AG04450 (cell line): ENCODE measurements around the gene ADAMTS3. TPM values are rescaled to one million over a fixed set of nuclear protein-coding genes. Genes with fewer than 3 reads are reported as not detected.

Source experiments
- CTCF ChIA-PET: fragments of 300-600, 350-600 bp; formaldehyde crosslinking; extraction: SDS; loops from one replicate; lab custom pipeline; 2022; ENCODE audit warnings: antibody characterized with exemption, inconsistent platforms; lab: Charles Lee
- POLR2A ChIA-PET: fragments of 350-600 bp; formaldehyde crosslinking; extraction: SDS; loops from one replicate; lab custom pipeline; 2021; ENCODE audit warnings: antibody characterized with exemption, inconsistent platforms; lab: Yijun Ruan, JAX
- DNase-seq: peaks from one replicate; pipeline ENCODE4 v3.0.0-alpha.2; 2011; ENCODE audit warnings: low read depth, low spot score
- H3K27ac ChIP-seq: one replicate; pipeline ENCODE4 v1.5.1; 2012; ENCODE audit warnings: low read depth, low read length, control low read depth
- H3K27me3 ChIP-seq: one replicate; pipeline ENCODE4 v1.6.0; 2012; ENCODE audit warnings: low read length; ENCODE audit not compliant: control insufficient read depth, insufficient read depth
- H3K4me3 ChIP-seq: 2 replicates; pipeline ENCODE4 v1.5.1; 2011; ENCODE audit warnings: mild to moderate bottlenecking, low read depth, low read length, control low read depth
- H3K9me3 ChIP-seq: 2 replicates; pipeline ENCODE4 v1.5.1; 2012; ENCODE audit warnings: low read length; ENCODE audit not compliant: control insufficient read depth, insufficient read depth
- CTCF ChIP-seq: IDR thresholded peaks from 2 replicates; pipeline ENCODE4 v1.5.1; 2011; ENCODE audit warnings: low read depth, low read length, control low read depth, inconsistent platforms
- polyA minus RNA-seq: library from RNA; depleted of rRNA, polyadenylated mRNA; stranded (reverse); fragments of >200 nt; gene quantifications from 2 replicates; pipeline ENCODE4 v1.2.3, GENCODE V29; 2011; rRNA and poly(A)+ RNA removed
- polyA plus RNA-seq: library from polyadenylated mRNA; depleted of rRNA; stranded (reverse); fragments of >200 nt; gene quantifications from 2 replicates; pipeline ENCODE4 v1.2.3, GENCODE V29; 2011; rRNA removed

ADAMTS3 gene
- polyA plus RNA-seq (0.77 and 0.84 TPM in 2 replicates), polyA minus RNA-seq (1.5 and 2.4 TPM in 2 replicates)

- H3K27ac ChIP-seq = peak within 1 kb of the TSS; percentile 69
- H3K9me3 ChIP-seq = no peaks in the 10 kb centered on the region; the same call in 1 of the 2 replicates
- H3K27me3 ChIP-seq = peaks cover 3% of the 10 kb centered on the region
- no peak for TF ChIP-seq CTCF
- CTCF ChIA-PET = interaction anchor here (1.3 kb wide), 1 partner anchor 242 kb away, joined by 3 read pairs; no protein-coding TSS in a partner anchor
- peak; percentile 15 for DNase-seq
- POLR2A ChIA-PET = no interaction called here
- H3K4me3 ChIP-seq = peak within 1 kb of the TSS; percentile 79
These were observed at the start of gene ADAMTS3 for GRCh38 chr4:72568959-72569718. TSS of gene ADAMTS3 (minus strand) at chr4:72569221. CDS start at chr4:72568762, 459 bp downstream.

GRCh38 chr4:72613959-72614358, 44.9 kb upstream of the ADAMTS3 start:
- H3K27ac ChIP-seq = no peak overlapping the region
- no peak for DNase-seq
- no peaks in the 10 kb centered on the region for H3K9me3 ChIP-seq
- TF ChIP-seq CTCF = no peak
- ChIA-PET CTCF (no interaction called here), POLR2A (no interaction called here)
- no peak overlapping the region for H3K4me3 ChIP-seq
- H3K27me3 ChIP-seq = no peaks in the 10 kb centered on the region

- H3K4me3 ChIP-seq = no peak overlapping the region
- no peaks in the 10 kb centered on the region for H3K9me3 ChIP-seq
- ChIA-PET POLR2A (no interaction called here), CTCF (no interaction called here)
- H3K27ac ChIP-seq = no peak overlapping the region
- H3K27me3 ChIP-seq = no peaks in the 10 kb centered on the region
- no peak for DNase-seq
- TF ChIP-seq CTCF = no peak
These were observed 37.7 kb upstream of the ADAMTS3 start for GRCh38 chr4:72606751-72607150.

- ChIA-PET CTCF (no interaction called here), POLR2A (no interaction called here)
- Histone ChIP-seq H3K4me3 (no peak overlapping the region), H3K9me3 (no peaks in the 10 kb centered on the region), H3K27ac (no peak overlapping the region), H3K27me3 (no peaks in the 10 kb centered on the region)
- DNase-seq = no peak
- TF ChIP-seq CTCF = no peak
These were observed 35.3 kb upstream of the ADAMTS3 start for GRCh38 chr4:72604324-72604723.
